ENCODE measurements around the gene SLC36A4.

GRCh38 chr11:93160156-93160555 is 37.6 kb downstream of the SLC36A4 start:
- no peak for TF ChIP-seq POLR2A (IDR thresholded peaks at IDR 0.05)
- TF ChIP-seq CTCF (IDR thresholded peaks at IDR 0.05), result no peak

All from heart left ventricle (tissue), 13 donors.